ENCODE data around the gene MAML2.

DNA sequence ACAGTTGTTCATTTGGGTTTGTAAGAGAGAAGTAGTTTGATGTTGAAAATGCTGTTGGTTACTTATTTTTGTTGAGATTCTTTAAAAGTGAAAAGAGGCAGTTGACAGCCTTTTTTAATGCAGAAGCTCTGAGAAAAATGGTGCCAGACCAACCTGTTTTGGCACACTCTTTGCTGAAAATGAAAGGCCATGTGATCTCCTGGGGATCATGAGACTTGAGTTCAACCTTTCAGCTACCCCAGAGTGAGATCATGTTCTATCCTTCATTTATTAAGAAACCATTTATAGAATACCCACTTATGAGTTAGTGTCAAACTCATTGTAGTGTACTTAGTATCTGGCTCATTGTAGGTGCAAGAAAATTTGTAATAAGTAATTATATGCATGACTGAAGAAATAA lies 196.2 kb downstream of the MAML2 start:
- TF ChIP-seq, protein P1, sequence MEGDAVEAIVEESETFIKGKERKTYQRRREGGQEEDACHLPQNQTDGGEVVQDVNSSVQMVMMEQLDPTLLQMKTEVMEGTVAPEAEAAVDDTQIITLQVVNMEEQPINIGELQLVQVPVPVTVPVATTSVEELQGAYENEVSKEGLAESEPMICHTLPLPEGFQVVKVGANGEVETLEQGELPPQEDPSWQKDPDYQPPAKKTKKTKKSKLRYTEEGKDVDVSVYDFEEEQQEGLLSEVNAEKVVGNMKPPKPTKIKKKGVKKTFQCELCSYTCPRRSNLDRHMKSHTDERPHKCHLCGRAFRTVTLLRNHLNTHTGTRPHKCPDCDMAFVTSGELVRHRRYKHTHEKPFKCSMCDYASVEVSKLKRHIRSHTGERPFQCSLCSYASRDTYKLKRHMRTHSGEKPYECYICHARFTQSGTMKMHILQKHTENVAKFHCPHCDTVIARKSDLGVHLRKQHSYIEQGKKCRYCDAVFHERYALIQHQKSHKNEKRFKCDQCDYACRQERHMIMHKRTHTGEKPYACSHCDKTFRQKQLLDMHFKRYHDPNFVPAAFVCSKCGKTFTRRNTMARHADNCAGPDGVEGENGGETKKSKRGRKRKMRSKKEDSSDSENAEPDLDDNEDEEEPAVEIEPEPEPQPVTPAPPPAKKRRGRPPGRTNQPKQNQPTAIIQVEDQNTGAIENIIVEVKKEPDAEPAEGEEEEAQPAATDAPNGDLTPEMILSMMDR (conservative IDR thresholded peaks at IDR 0.05; ENCODE audit: low read length), result no peak
- no peak for TF ChIP-seq EZH2phosphoT487 (IDR thresholded peaks at IDR 0.05; ENCODE audit: borderline replicate concordance, low read depth, low read length)
